ENCODE data around the gene PCDHA7. TPM values are rescaled to one million over a fixed set of nuclear protein-coding genes. Genes with fewer than 3 reads are reported as not detected.
"Not testable (repeated sequence)": the region's sequence is repeated elsewhere in the genome, so short reads cannot be mapped to it uniquely, and the experiment has no call there.

The PCDHA7 gene
- total RNA-seq, 2 experiments from 2014 or later: not detected

DNA sequence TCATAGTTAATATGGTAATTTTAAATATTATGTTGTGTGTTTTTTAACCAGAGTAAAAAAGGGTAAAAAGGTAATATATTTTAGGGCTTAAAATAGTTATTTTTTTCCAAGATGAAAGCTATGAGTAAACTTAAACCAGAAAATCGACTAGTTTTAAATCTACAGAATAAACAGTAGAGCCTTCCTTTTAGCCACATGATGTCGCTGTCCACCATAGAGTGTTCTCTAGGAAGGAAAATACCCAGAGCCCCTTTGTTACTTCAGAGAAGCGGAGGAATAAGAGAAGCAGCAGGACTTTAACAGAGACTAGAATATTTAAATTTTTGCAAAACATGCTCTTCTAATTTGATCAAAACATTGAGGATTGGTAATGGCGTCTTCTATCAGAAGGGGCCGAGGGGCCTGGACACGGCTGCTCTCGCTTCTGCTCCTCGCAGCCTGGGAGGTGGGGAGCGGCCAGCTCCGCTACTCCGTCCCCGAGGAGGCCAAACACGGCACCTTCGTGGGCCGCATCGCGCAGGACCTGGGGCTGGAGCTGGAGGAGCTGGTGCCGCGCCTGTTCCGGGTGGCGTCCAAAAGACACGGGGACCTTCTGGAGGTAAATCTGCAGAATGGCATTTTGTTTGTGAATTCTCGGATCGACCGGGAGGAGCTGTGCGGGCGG lies 39.3 kb upstream of the PCDHA7 start, which contains the start of gene PCDHA2:
TSS of gene PCDHA2 (plus strand) at position 258 of the 664 bp plus-strand sequence.
- Mint-ChIP-seq H3K36me3 (ENCODE audit: low read depth) (peaks cover 7% of the 10 kb centered on the region), H3K27me3 (peaks cover 21% of the 10 kb centered on the region), H3K9me3 (peaks cover 21% of the 10 kb centered on the region), H3K4me3 (no peak within 1 kb of the TSS), H3K4me1 (ENCODE audit: low read depth) (no peaks in the 10 kb centered on the region), H3K27ac (no peak within 1 kb of the TSS)
- DNase-seq (no peak), ATAC-seq (no peak)
- CTCF ChIA-PET: interaction anchor here (1.0 to 1.3 kb wide), 3 partner anchors 8 to 14 kb away, joined by 3 to 5 read pairs (median 5); partner anchors contain the start of genes PCDHA1 and PCDHA4
- TF ChIP-seq, protein P1, sequence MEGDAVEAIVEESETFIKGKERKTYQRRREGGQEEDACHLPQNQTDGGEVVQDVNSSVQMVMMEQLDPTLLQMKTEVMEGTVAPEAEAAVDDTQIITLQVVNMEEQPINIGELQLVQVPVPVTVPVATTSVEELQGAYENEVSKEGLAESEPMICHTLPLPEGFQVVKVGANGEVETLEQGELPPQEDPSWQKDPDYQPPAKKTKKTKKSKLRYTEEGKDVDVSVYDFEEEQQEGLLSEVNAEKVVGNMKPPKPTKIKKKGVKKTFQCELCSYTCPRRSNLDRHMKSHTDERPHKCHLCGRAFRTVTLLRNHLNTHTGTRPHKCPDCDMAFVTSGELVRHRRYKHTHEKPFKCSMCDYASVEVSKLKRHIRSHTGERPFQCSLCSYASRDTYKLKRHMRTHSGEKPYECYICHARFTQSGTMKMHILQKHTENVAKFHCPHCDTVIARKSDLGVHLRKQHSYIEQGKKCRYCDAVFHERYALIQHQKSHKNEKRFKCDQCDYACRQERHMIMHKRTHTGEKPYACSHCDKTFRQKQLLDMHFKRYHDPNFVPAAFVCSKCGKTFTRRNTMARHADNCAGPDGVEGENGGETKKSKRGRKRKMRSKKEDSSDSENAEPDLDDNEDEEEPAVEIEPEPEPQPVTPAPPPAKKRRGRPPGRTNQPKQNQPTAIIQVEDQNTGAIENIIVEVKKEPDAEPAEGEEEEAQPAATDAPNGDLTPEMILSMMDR (IDR thresholded peaks at IDR 0.05): no peak
- POLR2A ChIA-PET: no interaction called here
- intact Hi-C loops (cut with micrococcal nuclease): no loop called here

DNA sequence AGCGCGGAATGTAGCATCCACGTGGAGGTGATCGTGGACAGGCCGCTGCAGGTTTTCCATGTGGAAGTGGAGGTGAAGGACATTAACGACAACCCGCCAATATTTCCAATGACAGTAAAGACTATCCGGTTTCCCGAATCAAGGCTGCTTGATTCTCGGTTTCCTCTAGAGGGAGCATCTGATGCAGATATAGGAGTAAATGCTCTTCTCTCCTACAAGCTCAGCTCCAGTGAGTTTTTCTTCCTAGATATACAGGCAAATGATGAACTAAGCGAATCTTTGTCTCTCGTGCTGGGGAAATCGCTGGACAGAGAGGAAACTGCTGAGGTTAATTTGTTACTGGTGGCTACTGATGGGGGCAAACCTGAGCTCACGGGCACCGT lies 38.8 kb upstream of the PCDHA7 start:
- H3K4me1 Mint-ChIP-seq (ENCODE audit: low read depth): no peaks in the 10 kb centered on the region
- TF ChIP-seq, protein P1 (IDR thresholded peaks at IDR 0.05): no peak
- ChIA-PET POLR2A (no interaction called here), CTCF (interaction anchor here (1.0 to 1.3 kb wide), 3 partner anchors 9 to 13 kb away, joined by 3 to 5 read pairs (median 5); partner anchors contain the start of genes PCDHA1 and PCDHA4)
- H3K27ac Mint-ChIP-seq: no peak overlapping the region
- peaks cover 20% of the 10 kb centered on the region for H3K27me3 Mint-ChIP-seq
- intact Hi-C loops (cut with micrococcal nuclease): no loop called here
- no peak for DNase-seq
- ATAC-seq: no peak
- H3K36me3 Mint-ChIP-seq (ENCODE audit: low read depth): peaks cover 7% of the 10 kb centered on the region
- no peak overlapping the region for H3K4me3 Mint-ChIP-seq
- H3K9me3 Mint-ChIP-seq: peaks cover 22% of the 10 kb centered on the region

DNA sequence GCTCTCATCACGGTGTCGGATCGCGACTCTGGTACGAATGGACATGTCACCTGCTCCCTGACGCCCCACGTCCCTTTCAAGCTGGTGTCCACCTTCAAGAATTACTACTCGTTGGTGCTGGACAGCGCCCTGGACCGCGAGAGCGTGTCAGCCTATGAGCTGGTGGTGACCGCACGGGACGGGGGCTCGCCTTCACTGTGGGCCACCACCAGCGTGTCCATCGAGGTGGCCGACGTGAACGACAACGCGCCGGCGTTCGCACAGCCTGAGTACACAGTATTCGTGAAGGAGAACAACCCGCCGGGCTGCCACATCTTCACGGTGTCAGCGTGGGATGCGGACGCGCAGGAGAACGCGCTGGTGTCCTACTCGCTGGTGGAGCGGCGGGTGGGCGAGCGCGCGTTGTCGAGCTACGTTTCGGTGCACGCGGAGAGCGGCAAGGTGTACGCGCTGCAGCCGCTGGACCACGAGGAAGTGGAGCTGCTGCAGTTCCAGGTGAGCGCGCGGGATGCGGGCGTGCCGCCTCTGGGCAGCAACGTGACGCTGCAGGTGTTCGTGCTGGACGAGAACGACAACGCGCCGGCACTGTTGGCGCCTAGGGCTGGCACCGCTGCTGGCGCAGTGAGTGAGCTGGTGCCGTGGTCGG lies 37.9 kb upstream of the PCDHA7 start:
- H3K4me1 Mint-ChIP-seq (ENCODE audit: low read depth); DNase-seq; H3K27ac Mint-ChIP-seq; intact Hi-C loops (cut with micrococcal nuclease); POLR2A ChIA-PET; H3K36me3 Mint-ChIP-seq (ENCODE audit: low read depth); H3K4me3 Mint-ChIP-seq; ATAC-seq: not testable (repeated sequence)
- Mint-ChIP-seq H3K9me3 (peaks cover 23% of the 10 kb centered on the region), H3K27me3 (peaks cover 19% of the 10 kb centered on the region)
- CTCF ChIA-PET: interaction anchor here (1.3 kb wide), 1 partner anchor 24 kb away, joined by 3 read pairs; no protein-coding TSS in a partner anchor

DNA sequence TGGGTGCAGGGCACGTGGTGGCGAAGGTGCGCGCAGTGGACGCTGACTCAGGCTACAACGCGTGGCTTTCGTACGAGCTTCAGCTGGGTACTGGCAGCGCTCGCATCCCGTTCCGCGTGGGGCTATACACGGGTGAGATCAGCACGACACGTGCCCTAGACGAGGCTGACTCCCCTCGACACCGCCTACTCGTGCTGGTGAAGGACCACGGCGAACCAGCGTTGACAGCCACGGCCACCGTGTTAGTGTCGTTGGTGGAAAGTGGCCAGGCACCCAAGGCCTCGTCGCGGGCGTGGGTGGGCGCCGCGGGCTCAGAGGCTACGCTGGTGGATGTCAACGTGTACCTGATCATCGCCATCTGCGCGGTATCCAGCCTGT lies 37.4 kb upstream of the PCDHA7 start:
- ATAC-seq (no peak), DNase-seq (no peak)
- Mint-ChIP-seq H3K4me3 (no peak overlapping the region), H3K27ac (no peak overlapping the region), H3K27me3 (peaks cover 22% of the 10 kb centered on the region), H3K4me1 (ENCODE audit: low read depth) (no peaks in the 10 kb centered on the region), H3K36me3 (ENCODE audit: low read depth) (peaks cover 9% of the 10 kb centered on the region), H3K9me3 (peaks cover 28% of the 10 kb centered on the region)
- intact Hi-C loops (cut with micrococcal nuclease): no loop called here
- TF ChIP-seq, protein P1 (IDR thresholded peaks at IDR 0.05): no peak
- POLR2A ChIA-PET: no interaction called here
- CTCF ChIA-PET: interaction anchor here (1.3 kb wide), 1 partner anchor 23 kb away, joined by 3 read pairs; no protein-coding TSS in a partner anchor

DNA sequence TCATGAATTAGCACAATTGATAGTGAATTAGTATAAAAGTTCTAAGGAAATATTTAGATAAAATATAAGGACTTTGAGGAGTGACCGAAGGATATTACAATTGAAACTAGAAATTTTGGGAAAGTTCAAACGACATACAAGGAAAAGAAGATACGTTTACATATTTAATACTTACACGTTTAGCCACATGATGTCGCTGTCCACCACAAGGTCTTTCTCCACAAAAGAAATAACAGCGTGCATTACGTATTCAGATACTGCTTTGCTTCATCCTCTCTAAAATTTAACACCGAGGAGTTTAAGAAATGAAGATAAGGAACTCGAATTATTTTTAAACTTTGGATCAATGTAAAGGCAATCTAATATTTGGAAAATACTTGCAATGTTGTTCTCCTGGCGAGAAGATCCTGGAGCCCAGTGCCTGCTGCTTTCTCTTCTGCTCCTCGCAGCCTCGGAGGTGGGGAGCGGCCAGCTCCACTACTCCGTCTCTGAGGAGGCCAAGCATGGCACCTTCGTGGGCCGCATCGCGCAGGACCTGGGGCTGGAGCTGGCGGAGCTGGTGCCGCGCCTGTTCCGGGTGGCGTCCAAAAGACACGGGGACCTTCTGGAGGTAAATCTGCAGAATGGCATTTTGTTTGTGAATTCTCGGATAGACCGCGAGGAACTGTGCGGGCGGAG lies 33.1 kb upstream of the PCDHA7 start, which contains the start of gene PCDHA3:
TSS of gene PCDHA3 (plus strand) at position 242 of the 678 bp plus-strand sequence.
- Mint-ChIP-seq H3K9me3 (peaks cover 21% of the 10 kb centered on the region), H3K4me1 (ENCODE audit: low read depth) (no peaks in the 10 kb centered on the region), H3K27me3 (peaks cover 23% of the 10 kb centered on the region), H3K27ac (no peak within 1 kb of the TSS), H3K4me3 (no peak within 1 kb of the TSS), H3K36me3 (ENCODE audit: low read depth) (peaks cover 6% of the 10 kb centered on the region)
- intact Hi-C loops (cut with micrococcal nuclease): no loop called here
- no peak for ATAC-seq
- POLR2A ChIA-PET: no interaction called here
- TF ChIP-seq, protein P1 (IDR thresholded peaks at IDR 0.05): no peak
- peak; percentile 9 for DNase-seq
- CTCF ChIA-PET: interaction anchor here (1.1 to 1.2 kb wide), 2 partner anchors 8 to 15 kb away, joined by 3 read pairs; partner anchors contain the start of gene PCDHA1

Data from activated CD8-positive, alpha-beta T cell treated with anti-CD3 and anti-CD28 coated beads for 36 hours (primary cell).